Astrocyte (in vitro differentiated cells and primary cell): ENCODE measurements around the gene ARHGAP26.

Source experiments
- CTCF ChIP-seq: IDR thresholded peaks from 2 replicates; pipeline ENCODE4 v1.5.1; 2011; ENCODE audit warnings: low read depth, mild to moderate bottlenecking, inconsistent platforms, low read length, moderate library complexity; ENCODE audit not compliant: insufficient read depth
- EZH2 ChIP-seq: IDR thresholded peaks from 2 replicates; pipeline ENCODE4 v1.6.1; 2012; ENCODE audit warnings: mild to moderate bottlenecking, low read length, inconsistent platforms; ENCODE audit not compliant: insufficient read depth

- TF ChIP-seq CTCF (no peak), EZH2 (no peak)
These were observed 349.2 kb downstream of the ARHGAP26 start for GRCh38 chr5:143119291-143119769.
